SU-DHL-6 (cell line): ENCODE results near the gene SMOC1.

Source experiments
- H2AFZ ChIP-seq: fragments of 200-600 bp; sonication (generic); 2 replicates; pipeline ENCODE4 v1.6.1; 2014; ENCODE audit warnings: low read depth, mild to moderate bottlenecking, moderate library complexity, mixed read lengths, antibody characterized with exemption, low read length; ENCODE audit not compliant: severe bottlenecking
- H3F3A ChIP-seq: fragments of 200-600 bp; shearing (Covaris generic); 2 replicates; pipeline ENCODE4 v1.6.0; 2016; ENCODE audit warnings: antibody characterized with exemption, mild to moderate bottlenecking; ENCODE audit not compliant: insufficient read depth
- H3K27ac ChIP-seq: fragments of 200-600 bp; sonication (generic); 2 replicates; pipeline ENCODE4 v1.5.1; 2016; ENCODE audit warnings: low read depth, mild to moderate bottlenecking, low read length, moderate library complexity, mixed read lengths
- H3K27me3 ChIP-seq: fragments of 200-600 bp; sonication (generic), shearing (Covaris generic); 2 replicates; pipeline ENCODE4 v1.6.0; 2014; ENCODE audit warnings: mild to moderate bottlenecking, low read length
- H3K36me3 ChIP-seq: fragments of 200-600 bp; sonication (generic); 2 replicates; pipeline ENCODE4 v1.6.1; 2014; ENCODE audit warnings: mild to moderate bottlenecking, low read length, mixed read lengths
- H3K4me2 ChIP-seq: fragments of 300-600, 200-600 bp; shearing (Covaris generic), sonication (generic); 2 replicates; pipeline ENCODE4 v1.6.0; 2014; ENCODE audit warnings: low read length, low read depth, mild to moderate bottlenecking; ENCODE audit not compliant: poor library complexity, severe bottlenecking
- H3K4me3 ChIP-seq: fragments of 200-600 bp; sonication (generic); 2 replicates; pipeline ENCODE4 v1.5.1; 2014; ENCODE audit warnings: antibody characterized with exemption, low read length, mild to moderate bottlenecking, mixed read lengths; ENCODE audit not compliant: insufficient read depth, poor library complexity, severe bottlenecking
- H3K79me2 ChIP-seq: fragments of 200-600 bp; sonication (generic); 2 replicates; pipeline ENCODE4 v1.6.1; 2014; ENCODE audit warnings: mild to moderate bottlenecking, low read length, moderate library complexity; ENCODE audit not compliant: insufficient read depth
- H3K9ac ChIP-seq: fragments of 200-600 bp; sonication (generic); 2 replicates; pipeline ENCODE4 v1.7.0; 2014; ENCODE audit warnings: mild to moderate bottlenecking, low read length
- H3K9me2 ChIP-seq: fragments of 200-600 bp; sonication (generic); replicated peaks from 2 replicates; pipeline ENCODE4 v1.6.1; 2014; ENCODE audit warnings: low read length; ENCODE audit not compliant: insufficient read depth
- H3K9me3 ChIP-seq: fragments of 200-600 bp; sonication (generic); 2 replicates; pipeline ENCODE4 v1.6.1; 2014; ENCODE audit warnings: low read length, mixed read lengths; ENCODE audit not compliant: insufficient read depth
- H4K20me1 ChIP-seq: fragments of 200-600 bp; sonication (generic); 2 replicates; pipeline ENCODE4 v1.6.1; 2014; ENCODE audit warnings: low read depth, mild to moderate bottlenecking, antibody characterized with exemption, low read length, moderate library complexity, mixed read lengths
- EZH2phosphoT487 ChIP-seq: fragments of 200-600 bp; sonication (generic), shearing (Covaris generic); conservative IDR thresholded peaks from 2 replicates; pipeline ENCODE4 v1.6.1; 2018; ENCODE audit warnings: mild to moderate bottlenecking, antibody characterized with exemption, low read length, moderate library complexity, mixed read lengths
- TF ChIP-seq, protein P1 (sequence below): fragments of 200-600 bp; sonication (generic); IDR thresholded peaks from one replicate; pipeline ENCODE4 v1.5.1; 2017; ENCODE audit warnings: antibody characterized with exemption, mild to moderate bottlenecking, low read length, moderate library complexity; ENCODE audit not compliant: insufficient read depth, poor library complexity, severe bottlenecking

Gene SMOC1

DNA sequence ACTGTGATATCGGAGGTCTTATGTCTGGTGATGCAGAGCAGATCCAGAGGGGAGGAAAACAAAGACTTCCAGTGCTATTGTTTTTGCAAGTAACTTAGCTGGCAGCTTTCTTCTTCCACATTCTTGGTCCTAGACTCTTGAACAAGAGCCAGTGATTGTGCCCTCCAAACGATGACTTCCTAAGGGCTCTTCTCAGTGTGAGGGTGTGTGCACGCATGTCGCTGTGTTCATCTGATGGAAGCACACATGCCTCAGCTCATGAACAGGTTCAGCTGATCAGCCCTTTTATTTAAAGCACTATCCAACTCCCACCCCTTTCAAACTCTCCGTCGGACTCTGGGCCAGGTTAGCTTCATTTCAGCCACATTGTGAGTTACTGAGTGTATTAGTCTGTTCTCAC, 59.5 kb downstream of the SMOC1 start:
- Histone ChIP-seq H3K9ac (no peak overlapping the region), H4K20me1 (no peaks in the 10 kb centered on the region), H3F3A (no peaks in the 10 kb centered on the region), H3K27me3 (no peaks in the 10 kb centered on the region), H3K9me2 (no peaks in the 10 kb centered on the region), H3K27ac (no peak overlapping the region), H3K36me3 (no peaks in the 10 kb centered on the region), H2AFZ (no peak overlapping the region), H3K4me3 (no peak overlapping the region), H3K4me2 (no peak overlapping the region), H3K9me3 (no peaks in the 10 kb centered on the region), H3K79me2 (no peaks in the 10 kb centered on the region)
- no peak for TF ChIP-seq EZH2phosphoT487
- TF ChIP-seq, protein P1, sequence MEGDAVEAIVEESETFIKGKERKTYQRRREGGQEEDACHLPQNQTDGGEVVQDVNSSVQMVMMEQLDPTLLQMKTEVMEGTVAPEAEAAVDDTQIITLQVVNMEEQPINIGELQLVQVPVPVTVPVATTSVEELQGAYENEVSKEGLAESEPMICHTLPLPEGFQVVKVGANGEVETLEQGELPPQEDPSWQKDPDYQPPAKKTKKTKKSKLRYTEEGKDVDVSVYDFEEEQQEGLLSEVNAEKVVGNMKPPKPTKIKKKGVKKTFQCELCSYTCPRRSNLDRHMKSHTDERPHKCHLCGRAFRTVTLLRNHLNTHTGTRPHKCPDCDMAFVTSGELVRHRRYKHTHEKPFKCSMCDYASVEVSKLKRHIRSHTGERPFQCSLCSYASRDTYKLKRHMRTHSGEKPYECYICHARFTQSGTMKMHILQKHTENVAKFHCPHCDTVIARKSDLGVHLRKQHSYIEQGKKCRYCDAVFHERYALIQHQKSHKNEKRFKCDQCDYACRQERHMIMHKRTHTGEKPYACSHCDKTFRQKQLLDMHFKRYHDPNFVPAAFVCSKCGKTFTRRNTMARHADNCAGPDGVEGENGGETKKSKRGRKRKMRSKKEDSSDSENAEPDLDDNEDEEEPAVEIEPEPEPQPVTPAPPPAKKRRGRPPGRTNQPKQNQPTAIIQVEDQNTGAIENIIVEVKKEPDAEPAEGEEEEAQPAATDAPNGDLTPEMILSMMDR = no peak

DNA sequence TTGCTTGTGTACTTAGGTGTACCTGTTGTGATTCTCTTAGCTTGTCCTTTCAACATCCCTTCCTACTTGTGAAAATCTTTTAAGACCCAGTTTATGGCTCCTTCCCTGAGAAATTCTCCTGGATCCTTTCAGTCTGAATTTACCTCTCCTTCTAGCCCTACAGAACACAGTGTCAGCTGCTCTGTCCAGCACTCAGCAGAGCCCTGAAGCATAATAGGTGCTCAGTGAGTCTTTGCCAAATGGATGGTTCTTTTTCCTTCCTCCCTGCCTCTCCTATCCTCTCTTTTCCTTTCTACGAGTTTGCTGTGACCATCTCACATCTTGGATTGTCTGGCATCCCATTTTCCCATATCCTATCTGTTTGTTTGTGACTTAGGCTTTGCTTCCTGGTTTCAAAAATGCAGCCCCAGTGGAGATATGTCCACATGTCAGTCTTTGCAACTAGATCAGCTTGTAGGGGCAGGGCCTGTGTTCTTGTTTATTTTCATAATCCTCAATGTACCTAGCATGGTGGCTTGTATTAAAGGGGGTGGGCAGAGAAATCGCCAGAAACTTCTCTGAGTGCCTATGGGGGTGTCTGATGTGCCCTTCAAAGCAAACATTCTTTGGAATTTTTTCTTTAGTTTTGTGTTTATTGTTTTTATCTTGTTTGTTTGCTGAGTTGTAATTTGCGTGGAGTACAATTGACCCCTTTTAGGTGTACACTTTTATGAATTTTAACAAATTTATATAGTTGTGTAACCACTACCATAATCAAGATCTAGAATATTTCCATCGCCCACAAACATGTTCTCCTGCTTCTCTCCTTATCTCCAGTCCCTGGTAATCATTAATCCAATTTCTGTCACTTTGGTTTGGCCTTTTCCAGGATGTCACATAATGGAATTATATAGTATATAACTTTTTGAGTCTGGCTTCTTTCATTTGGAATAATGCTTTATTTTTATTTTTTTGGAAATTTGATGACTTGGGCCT, 62.8 kb downstream of the SMOC1 start:
- H3K27me3 ChIP-seq = no peaks in the 10 kb centered on the region
- no peaks in the 10 kb centered on the region for H3K79me2 ChIP-seq
- no peak overlapping the region for H2AFZ ChIP-seq
- TF ChIP-seq, protein P1 = no peak
- no peak for TF ChIP-seq EZH2phosphoT487
- H3K9me2 ChIP-seq = no peaks in the 10 kb centered on the region
- no peaks in the 10 kb centered on the region for H3K36me3 ChIP-seq
- H3K9ac ChIP-seq = no peak overlapping the region
- H3K4me2 ChIP-seq = no peak overlapping the region
- H3K9me3 ChIP-seq = no peaks in the 10 kb centered on the region
- no peak overlapping the region for H3K4me3 ChIP-seq
- no peak overlapping the region for H3K27ac ChIP-seq
- H3F3A ChIP-seq = no peaks in the 10 kb centered on the region
- H4K20me1 ChIP-seq = no peaks in the 10 kb centered on the region

DNA sequence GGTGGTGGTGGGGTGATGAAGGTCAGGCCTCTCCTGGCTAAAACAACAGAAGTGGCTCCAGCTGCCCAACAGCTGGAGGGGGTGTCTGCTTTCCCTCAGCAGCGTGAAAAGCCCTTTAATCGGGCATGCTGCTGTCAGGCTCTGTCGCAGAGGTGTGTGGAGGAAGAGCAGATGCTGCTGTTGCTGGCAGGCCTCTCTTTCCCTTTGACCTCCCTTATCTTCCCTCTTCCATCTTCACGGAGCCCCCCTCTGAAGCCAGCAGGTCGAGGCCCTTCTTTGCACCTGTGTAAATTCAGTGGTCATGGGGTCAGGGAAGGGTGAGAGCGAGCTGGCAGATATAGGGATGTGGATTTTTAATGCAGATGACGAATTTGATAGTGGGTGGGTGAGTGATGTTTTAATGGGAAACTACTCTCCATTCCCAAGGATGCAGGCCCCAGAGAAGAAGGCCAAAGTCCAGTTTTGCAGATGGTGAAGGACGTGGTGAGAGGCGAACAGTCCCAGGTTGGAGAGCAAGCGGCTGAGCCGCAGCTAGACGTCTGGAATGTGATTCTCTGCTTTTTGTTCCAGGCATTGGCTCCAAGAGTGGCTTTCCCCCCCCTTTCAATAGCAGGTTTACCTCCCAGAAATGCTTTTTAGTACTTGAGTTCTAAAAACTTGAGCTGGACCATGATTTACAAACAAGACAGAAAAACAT, 64.0 kb downstream of the SMOC1 start:
- TF ChIP-seq EZH2phosphoT487 = no peak
- TF ChIP-seq, protein P1 = no peak
- no peak overlapping the region for H2AFZ ChIP-seq
- H3K4me2 ChIP-seq = no peak overlapping the region
- H3K36me3 ChIP-seq = no peaks in the 10 kb centered on the region
- H3K9me2 ChIP-seq = no peaks in the 10 kb centered on the region
- no peaks in the 10 kb centered on the region for H3K9me3 ChIP-seq
- H4K20me1 ChIP-seq = no peaks in the 10 kb centered on the region
- no peaks in the 10 kb centered on the region for H3K27me3 ChIP-seq
- no peaks in the 10 kb centered on the region for H3F3A ChIP-seq
- H3K9ac ChIP-seq = no peak overlapping the region
- H3K27ac ChIP-seq = no peak overlapping the region
- H3K4me3 ChIP-seq = no peak overlapping the region
- no peaks in the 10 kb centered on the region for H3K79me2 ChIP-seq
